C4-2B (cell line): Measurements from ENCODE around the gene COL8A2.

Experiments used
- ZFX ChIP-seq: fragments of 450-650 bp; IDR thresholded peaks from 2 replicates; pipeline ENCODE4 v1.6.1; 2017
- TF ChIP-seq, protein P1 (sequence below): fragments of 450-650 bp; conservative IDR thresholded peaks from 2 replicates; pipeline ENCODE4 v1.5.1; 2017; ENCODE audit warnings: mild to moderate bottlenecking

DNA sequence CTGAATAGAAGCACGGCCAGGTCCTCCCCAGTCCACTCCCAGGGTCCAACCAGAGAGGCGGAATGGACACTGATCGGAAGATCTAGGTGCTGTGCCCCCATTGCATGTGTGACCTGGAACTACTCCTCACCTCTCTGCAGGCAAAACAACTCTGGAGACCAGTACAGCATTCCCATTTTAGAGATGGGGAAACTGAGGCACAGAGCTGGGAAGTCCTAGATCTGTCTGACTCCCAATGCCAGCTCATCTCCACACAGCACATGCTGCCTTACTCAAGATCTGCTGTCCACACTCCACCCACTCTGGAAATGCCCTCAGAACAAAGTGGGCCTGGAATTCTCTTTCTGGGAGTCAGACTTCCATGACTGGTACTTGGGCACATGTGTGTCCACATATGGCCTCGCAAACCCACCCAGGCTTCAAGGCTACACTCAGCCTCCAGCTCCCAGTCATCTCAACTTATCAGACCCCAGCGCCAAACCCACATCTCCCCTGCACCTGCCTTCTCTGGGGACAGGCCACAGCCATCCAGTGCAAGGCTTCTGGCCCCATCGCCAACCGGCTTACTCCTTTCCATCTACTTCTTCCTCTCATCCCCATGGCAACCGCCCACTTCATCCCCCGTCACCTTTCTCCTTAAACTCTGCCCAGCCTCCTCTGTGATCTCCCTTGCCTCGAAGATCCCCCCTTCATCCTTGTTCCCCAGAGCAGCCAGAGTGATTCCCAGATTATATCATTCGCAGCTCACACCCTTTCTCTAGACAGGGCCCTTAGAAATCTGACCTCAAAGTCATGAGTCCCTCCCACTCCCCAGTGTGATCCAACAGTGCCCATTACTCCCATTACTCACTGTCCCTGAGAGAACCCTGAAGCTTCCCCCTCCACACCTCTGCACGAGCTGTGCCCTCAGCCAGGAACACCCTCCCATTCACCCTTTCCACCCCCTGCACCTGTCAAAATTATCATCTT, 2.7 kb downstream of the COL8A2 start:
- TF ChIP-seq, protein P1, sequence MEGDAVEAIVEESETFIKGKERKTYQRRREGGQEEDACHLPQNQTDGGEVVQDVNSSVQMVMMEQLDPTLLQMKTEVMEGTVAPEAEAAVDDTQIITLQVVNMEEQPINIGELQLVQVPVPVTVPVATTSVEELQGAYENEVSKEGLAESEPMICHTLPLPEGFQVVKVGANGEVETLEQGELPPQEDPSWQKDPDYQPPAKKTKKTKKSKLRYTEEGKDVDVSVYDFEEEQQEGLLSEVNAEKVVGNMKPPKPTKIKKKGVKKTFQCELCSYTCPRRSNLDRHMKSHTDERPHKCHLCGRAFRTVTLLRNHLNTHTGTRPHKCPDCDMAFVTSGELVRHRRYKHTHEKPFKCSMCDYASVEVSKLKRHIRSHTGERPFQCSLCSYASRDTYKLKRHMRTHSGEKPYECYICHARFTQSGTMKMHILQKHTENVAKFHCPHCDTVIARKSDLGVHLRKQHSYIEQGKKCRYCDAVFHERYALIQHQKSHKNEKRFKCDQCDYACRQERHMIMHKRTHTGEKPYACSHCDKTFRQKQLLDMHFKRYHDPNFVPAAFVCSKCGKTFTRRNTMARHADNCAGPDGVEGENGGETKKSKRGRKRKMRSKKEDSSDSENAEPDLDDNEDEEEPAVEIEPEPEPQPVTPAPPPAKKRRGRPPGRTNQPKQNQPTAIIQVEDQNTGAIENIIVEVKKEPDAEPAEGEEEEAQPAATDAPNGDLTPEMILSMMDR = no peak
- TF ChIP-seq ZFX = no peak
